ENCODE results near the gene ZMIZ1. TPM values are rescaled to one million over a fixed set of nuclear protein-coding genes. Genes with fewer than 3 reads are reported as not detected.

Gene ZMIZ1
- total RNA-seq, 1 donor from 2014 or later: 11.5 TPM

GRCh38 chr10:79127151-79127961 is 58.6 kb downstream of the ZMIZ1 start:
- H3K27me3 ChIP-seq (ENCODE audit: control insufficient read depth in 3 of 3, insufficient read depth in 3 of 3, low read length in 3 of 3): no peaks in the 10 kb centered on the region
- peaks cover 60 to 88% (median 84%) of the 10 kb centered on the region in 3 donors for H3K4me1 ChIP-seq (ENCODE audit: control insufficient read depth in 3 of 3, insufficient read depth in 3 of 3, low read length in 3 of 3)
- H3K27ac ChIP-seq (ENCODE audit: low read depth, low read length): no peak overlapping the region
- no peak overlapping the region for H3K4me3 ChIP-seq (ENCODE audit: low read length in 3 of 3)
- H3K9ac ChIP-seq (ENCODE audit: low read depth in 1 of 3, low read length in 3 of 3): peak overlapping the region in 2 of 3 donors; percentile 16 to 21
- H3K9me3 ChIP-seq (ENCODE audit: control insufficient read depth in 3 of 3, low read length in 3 of 3): no peaks in the 10 kb centered on the region
- H3K36me3 ChIP-seq (ENCODE audit: control insufficient read depth in 3 of 3, insufficient read depth in 3 of 3, low read length in 3 of 3): peaks cover 16 to 20% (median 18%) of the 10 kb centered on the region in 3 donors

- Histone ChIP-seq H3K4me1 (ENCODE audit: control insufficient read depth in 3 of 3, insufficient read depth in 3 of 3, low read length in 3 of 3) (peaks cover 67 to 89% (median 84%) of the 10 kb centered on the region in 3 donors), H3K4me3 (ENCODE audit: low read length in 3 of 3) (no peak overlapping the region), H3K27me3 (ENCODE audit: control insufficient read depth in 3 of 3, insufficient read depth in 3 of 3, low read length in 3 of 3) (no peaks in the 10 kb centered on the region), H3K27ac (ENCODE audit: low read depth, low read length) (no peak overlapping the region), H3K36me3 (ENCODE audit: control insufficient read depth in 3 of 3, insufficient read depth in 3 of 3, low read length in 3 of 3) (peaks cover 16 to 20% (median 20%) of the 10 kb centered on the region in 3 donors), H3K9ac (ENCODE audit: low read depth in 1 of 3, low read length in 3 of 3) (no peak overlapping the region), H3K9me3 (ENCODE audit: control insufficient read depth in 3 of 3, low read length in 3 of 3) (no peaks in the 10 kb centered on the region)
These were observed 59.6 kb downstream of the ZMIZ1 start for GRCh38 chr10:79128241-79128922.

- peaks cover 16 to 20% (median 18%) of the 10 kb centered on the region in 3 donors for H3K36me3 ChIP-seq (ENCODE audit: control insufficient read depth in 3 of 3, insufficient read depth in 3 of 3, low read length in 3 of 3)
- no peaks in the 10 kb centered on the region for H3K27me3 ChIP-seq (ENCODE audit: control insufficient read depth in 3 of 3, insufficient read depth in 3 of 3, low read length in 3 of 3)
- no peak overlapping the region for H3K27ac ChIP-seq (ENCODE audit: low read depth, low read length)
- H3K9ac ChIP-seq (ENCODE audit: low read depth in 1 of 3, low read length in 3 of 3): no peak overlapping the region
- H3K4me3 ChIP-seq (ENCODE audit: low read length in 3 of 3): no peak overlapping the region
- no peaks in the 10 kb centered on the region for H3K9me3 ChIP-seq (ENCODE audit: control insufficient read depth in 3 of 3, low read length in 3 of 3)
- peaks cover 63 to 89% (median 83%) of the 10 kb centered on the region in 3 donors for H3K4me1 ChIP-seq (ENCODE audit: control insufficient read depth in 3 of 3, insufficient read depth in 3 of 3, low read length in 3 of 3)
These were observed 60.1 kb downstream of the ZMIZ1 start for GRCh38 chr10:79128923-79129305.

- H3K36me3 ChIP-seq (ENCODE audit: control insufficient read depth in 3 of 3, insufficient read depth in 3 of 3, low read length in 3 of 3): peaks cover 13 to 18% (median 14%) of the 10 kb centered on the region in 3 donors
- peaks cover 66 to 89% (median 83%) of the 10 kb centered on the region in 3 donors for H3K4me1 ChIP-seq (ENCODE audit: control insufficient read depth in 3 of 3, insufficient read depth in 3 of 3, low read length in 3 of 3)
- peak overlapping the region in 1 of 3 donors; percentile 22 for H3K4me3 ChIP-seq (ENCODE audit: low read length in 3 of 3)
- H3K27me3 ChIP-seq (ENCODE audit: control insufficient read depth in 3 of 3, insufficient read depth in 3 of 3, low read length in 3 of 3): no peaks in the 10 kb centered on the region
- no peak overlapping the region for H3K27ac ChIP-seq (ENCODE audit: low read depth, low read length)
- no peaks in the 10 kb centered on the region for H3K9me3 ChIP-seq (ENCODE audit: control insufficient read depth in 3 of 3, low read length in 3 of 3)
- H3K9ac ChIP-seq (ENCODE audit: low read depth in 1 of 3, low read length in 3 of 3): peak overlapping the region in 2 of 3 donors; percentile 9 to 40
These were observed 60.7 kb downstream of the ZMIZ1 start for GRCh38 chr10:79129361-79129997.

GRCh38 chr10:79130255-79130654 is 61.5 kb downstream of the ZMIZ1 start:
- Histone ChIP-seq H3K36me3 (ENCODE audit: control insufficient read depth in 3 of 3, insufficient read depth in 3 of 3, low read length in 3 of 3) (peaks cover 5 to 11% (median 7%) of the 10 kb centered on the region in 3 donors), H3K27me3 (ENCODE audit: control insufficient read depth in 3 of 3, insufficient read depth in 3 of 3, low read length in 3 of 3) (no peaks in the 10 kb centered on the region), H3K4me3 (ENCODE audit: low read length in 3 of 3) (no peak overlapping the region), H3K9ac (ENCODE audit: low read depth in 1 of 3, low read length in 3 of 3) (no peak overlapping the region), H3K27ac (ENCODE audit: low read depth, low read length) (no peak overlapping the region), H3K9me3 (ENCODE audit: control insufficient read depth in 3 of 3, low read length in 3 of 3) (no peaks in the 10 kb centered on the region), H3K4me1 (ENCODE audit: control insufficient read depth in 3 of 3, insufficient read depth in 3 of 3, low read length in 3 of 3) (peaks cover 68 to 86% (median 80%) of the 10 kb centered on the region in 3 donors)

GRCh38 chr10:79130846-79131245 is 62.1 kb downstream of the ZMIZ1 start:
- Histone ChIP-seq H3K4me3 (ENCODE audit: low read length in 3 of 3) (no peak overlapping the region), H3K9me3 (ENCODE audit: control insufficient read depth in 3 of 3, low read length in 3 of 3) (no peaks in the 10 kb centered on the region), H3K4me1 (ENCODE audit: control insufficient read depth in 3 of 3, insufficient read depth in 3 of 3, low read length in 3 of 3) (peaks cover 70 to 86% (median 81%) of the 10 kb centered on the region in 3 donors), H3K27me3 (ENCODE audit: control insufficient read depth in 3 of 3, insufficient read depth in 3 of 3, low read length in 3 of 3) (no peaks in the 10 kb centered on the region), H3K36me3 (ENCODE audit: control insufficient read depth in 3 of 3, insufficient read depth in 3 of 3, low read length in 3 of 3) (peaks cover 0 to 8% (median 5%) of the 10 kb centered on the region in 3 donors), H3K27ac (ENCODE audit: low read depth, low read length) (no peak overlapping the region), H3K9ac (ENCODE audit: low read depth in 1 of 3, low read length in 3 of 3) (no peak overlapping the region)

GRCh38 chr10:79131836-79132631 is 63.3 kb downstream of the ZMIZ1 start:
- no peak overlapping the region for H3K27ac ChIP-seq (ENCODE audit: low read depth, low read length)
- no peaks in the 10 kb centered on the region for H3K9me3 ChIP-seq (ENCODE audit: control insufficient read depth in 3 of 3, low read length in 3 of 3)
- H3K9ac ChIP-seq (ENCODE audit: low read depth in 1 of 3, low read length in 3 of 3): no peak overlapping the region
- H3K27me3 ChIP-seq (ENCODE audit: control insufficient read depth in 3 of 3, insufficient read depth in 3 of 3, low read length in 3 of 3): no peaks in the 10 kb centered on the region
- peaks cover 0 to 8% (median 2%) of the 10 kb centered on the region in 3 donors for H3K36me3 ChIP-seq (ENCODE audit: control insufficient read depth in 3 of 3, insufficient read depth in 3 of 3, low read length in 3 of 3)
- no peak overlapping the region for H3K4me3 ChIP-seq (ENCODE audit: low read length in 3 of 3)
- peaks cover 71 to 86% (median 82%) of the 10 kb centered on the region in 3 donors for H3K4me1 ChIP-seq (ENCODE audit: control insufficient read depth in 3 of 3, insufficient read depth in 3 of 3, low read length in 3 of 3)

- Histone ChIP-seq H3K27me3 (ENCODE audit: control insufficient read depth in 3 of 3, insufficient read depth in 3 of 3, low read length in 3 of 3) (no peaks in the 10 kb centered on the region), H3K4me1 (ENCODE audit: control insufficient read depth in 3 of 3, insufficient read depth in 3 of 3, low read length in 3 of 3) (peaks cover 72 to 88% (median 83%) of the 10 kb centered on the region in 3 donors), H3K9me3 (ENCODE audit: control insufficient read depth in 3 of 3, low read length in 3 of 3) (no peaks in the 10 kb centered on the region), H3K9ac (ENCODE audit: low read depth in 1 of 3, low read length in 3 of 3) (peak overlapping the region in 1 of 3 donors; percentile 62), H3K27ac (ENCODE audit: low read depth, low read length) (no peak overlapping the region), H3K36me3 (ENCODE audit: control insufficient read depth in 3 of 3, insufficient read depth in 3 of 3, low read length in 3 of 3) (peaks cover 0 to 7% (median 2%) of the 10 kb centered on the region in 3 donors), H3K4me3 (ENCODE audit: low read length in 3 of 3) (no peak overlapping the region)
These were observed 64.1 kb downstream of the ZMIZ1 start for GRCh38 chr10:79132681-79133381.

GRCh38 chr10:79133416-79133815 is 64.7 kb downstream of the ZMIZ1 start:
- Histone ChIP-seq H3K4me3 (ENCODE audit: low read length in 3 of 3) (no peak overlapping the region), H3K9ac (ENCODE audit: low read depth in 1 of 3, low read length in 3 of 3) (peak overlapping the region in 1 of 3 donors; percentile 62), H3K36me3 (ENCODE audit: control insufficient read depth in 3 of 3, insufficient read depth in 3 of 3, low read length in 3 of 3) (peaks cover 0 to 5% (median 2%) of the 10 kb centered on the region in 3 donors), H3K9me3 (ENCODE audit: control insufficient read depth in 3 of 3, low read length in 3 of 3) (no peaks in the 10 kb centered on the region), H3K4me1 (ENCODE audit: control insufficient read depth in 3 of 3, insufficient read depth in 3 of 3, low read length in 3 of 3) (peaks cover 72 to 88% (median 83%) of the 10 kb centered on the region in 3 donors), H3K27me3 (ENCODE audit: control insufficient read depth in 3 of 3, insufficient read depth in 3 of 3, low read length in 3 of 3) (no peaks in the 10 kb centered on the region), H3K27ac (ENCODE audit: low read depth, low read length) (no peak overlapping the region)

All from skeletal muscle tissue (tissue), 4 donors.